Adrenal gland (tissue), 12 donors: Measurements from ENCODE around the gene UST. TPM values are rescaled to one million over a fixed set of nuclear protein-coding genes. Genes with fewer than 3 reads are reported as not detected.
A peak's percentile ranks its signal among the peaks of the same experiment; 100 is the strongest.

Experiments
- DNase-seq, 7 donors: peaks; one replicate each; pipeline ENCODE4 v3.0.0-alpha.2; 2019 to 2020
- H3K27ac ChIP-seq, 5 donors: fragments of 200-600 bp; sonication (generic) in 4 of 5; 1 replicate in 3 of 5; 2 replicates in 2 of 5; pipeline versions ENCODE4 v1.5.1 to v1.8.0; 2016 to 2020; ENCODE audit warnings: mild to moderate bottlenecking in 1 of 5
- H3K27me3 ChIP-seq: fragments of 200-600 bp; 2 replicates; pipeline ENCODE4 v1.8.0; 2021
- H3K36me3 ChIP-seq, 2 donors: fragments of 200-600 bp; replicated peaks in 1 of 2; 1 replicate in 1 of 2; 2 replicates in 1 of 2; pipeline versions ENCODE4 v1.5.1 to v1.8.0; 2018 to 2022
- H3K4me1 ChIP-seq, 2 donors: fragments of 200-600 bp; replicated peaks in 1 of 2; 1 replicate in 1 of 2; 2 replicates in 1 of 2; pipeline versions ENCODE4 v1.5.1 to v1.8.0; 2018 to 2021
- H3K4me3 ChIP-seq, 4 donors: fragments of 200-600 bp; sonication (generic) in 3 of 4; one replicate each; pipeline ENCODE4 v1.5.1; 2016 to 2018
- H3K9me3 ChIP-seq, 3 donors: fragments of 200-600 bp; sonication (generic) in 1 of 3; replicated peaks in 1 of 3; 1 replicate in 2 of 3; 2 replicates in 1 of 3; pipeline versions ENCODE4 v1.5.1 to v1.8.0; 2016 to 2021
- POLR2A ChIP-seq, 2 donors: fragments of 450-650 bp; IDR thresholded peaks; one replicate each; pipeline ENCODE4 v1.6.1; 2017; ENCODE audit warnings: antibody characterized with exemption in 2 of 2, mild to moderate bottlenecking in 2 of 2, moderate library complexity in 1 of 2
- WGBS, 4 donors: extraction: QIAGEN DNeasy Blood & Tissue Kit in 2 of 4; methylation state at CpG; one replicate each; pipeline versions ENCODE4 v1.1.5 to v1.1.7; 2013 to 2017; 5-methylcytosine and 5-hydroxymethylcytosine counted together
- intact Hi-C, 2 donors: fragments of 100-400 bp; cut with DNase I; formaldehyde crosslinking; loops; one replicate each; pipeline versions ENCODE4 v1.14.1 to v1.15.0; 2022 to 2023
- polyA plus RNA-seq, 3 donors: library from polyadenylated mRNA; stranded (reverse); fragments of 200-250 nt in 2 of 3; fragments of 350-450 nt in 1 of 3; fragmentation: Illumina TruSeq in 1 of 3; extraction: RNeasy Lipid Tissue Mini Kit (QIAGEN cat#74804) in 1 of 3; gene quantifications; one replicate each; pipeline ENCODE4 v1.2.3, GENCODE V29; 2013 to 2014
- total RNA-seq, 9 donors: library from RNA; depleted of rRNA in 4 of 9; stranded (reverse); fragments of >200 nt in 4 of 9; fragments of 120-200 nt in 1 of 9; fragmentation: NEBNext Ultra II Directional in 1 of 9; extraction: Animal tissue kit (Norgen Biotek cat#: 25700) in 1 of 9; gene quantifications; one replicate each; pipeline versions ENCODE4 v1.1.0 to v1.2.4, GENCODE V29; 2013 to 2023
- TF ChIP-seq, protein P1 (sequence below), 6 experiments: fragments of 450-650 bp in 4 of 6; fragments of 200-600 bp in 2 of 6; sonication (generic) in 1 of 6; IDR thresholded peaks; 1 replicate in 5 of 6; 2 replicates in 1 of 6; pipeline versions ENCODE4 v1.5.1 to v1.8.0; 2016 to 2021; ENCODE audit warnings: antibody characterized with exemption in 6 of 6, mild to moderate bottlenecking in 2 of 6, moderate library complexity in 1 of 6
- donor health status: healthy with polysubstance abuse.
- donor health status: Bipolar disorder and iron deficiency.
- donor health status: DM: yes; HTN: yes; CAD: no.
- donor health status: DM: no; HTN: no; CAD: no.
- donor health status: DM: no; HTN: no; CAD: no.
- donor health status: DM: yes; HTN: yes; CAD: no.

The UST gene
- total and polyA plus RNA-seq, 12 donors, result 5.9 to 37.4 (median 18.3) TPM

DNA sequence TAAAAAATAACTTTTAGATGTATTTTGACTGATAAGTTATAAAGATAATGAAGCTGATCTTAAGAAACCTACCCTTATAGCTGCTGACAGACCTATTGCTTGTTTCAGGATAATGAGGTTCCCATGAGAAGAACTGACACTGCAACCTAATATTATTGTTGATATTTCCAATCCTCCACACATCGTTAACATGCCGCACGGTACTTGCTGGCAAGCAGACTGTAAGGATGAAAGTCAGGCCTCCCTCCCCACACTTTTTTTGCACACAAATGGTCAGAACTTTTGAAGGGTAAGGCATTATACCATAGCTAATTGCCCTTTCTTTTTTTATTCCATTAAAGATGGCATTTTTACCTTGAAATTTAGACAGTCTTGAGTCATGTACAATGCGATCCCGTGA, 210.9 kb downstream of the UST start:
- no peaks in the 10 kb centered on the region for H3K36me3 ChIP-seq
- no peak for DNase-seq
- peaks cover 0 to 5% of the 10 kb centered on the region in 2 donors for H3K4me1 ChIP-seq
- TF ChIP-seq, protein P1, sequence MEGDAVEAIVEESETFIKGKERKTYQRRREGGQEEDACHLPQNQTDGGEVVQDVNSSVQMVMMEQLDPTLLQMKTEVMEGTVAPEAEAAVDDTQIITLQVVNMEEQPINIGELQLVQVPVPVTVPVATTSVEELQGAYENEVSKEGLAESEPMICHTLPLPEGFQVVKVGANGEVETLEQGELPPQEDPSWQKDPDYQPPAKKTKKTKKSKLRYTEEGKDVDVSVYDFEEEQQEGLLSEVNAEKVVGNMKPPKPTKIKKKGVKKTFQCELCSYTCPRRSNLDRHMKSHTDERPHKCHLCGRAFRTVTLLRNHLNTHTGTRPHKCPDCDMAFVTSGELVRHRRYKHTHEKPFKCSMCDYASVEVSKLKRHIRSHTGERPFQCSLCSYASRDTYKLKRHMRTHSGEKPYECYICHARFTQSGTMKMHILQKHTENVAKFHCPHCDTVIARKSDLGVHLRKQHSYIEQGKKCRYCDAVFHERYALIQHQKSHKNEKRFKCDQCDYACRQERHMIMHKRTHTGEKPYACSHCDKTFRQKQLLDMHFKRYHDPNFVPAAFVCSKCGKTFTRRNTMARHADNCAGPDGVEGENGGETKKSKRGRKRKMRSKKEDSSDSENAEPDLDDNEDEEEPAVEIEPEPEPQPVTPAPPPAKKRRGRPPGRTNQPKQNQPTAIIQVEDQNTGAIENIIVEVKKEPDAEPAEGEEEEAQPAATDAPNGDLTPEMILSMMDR (IDR thresholded peaks at IDR 0.05), result no peak
- no peak for TF ChIP-seq POLR2A (IDR thresholded peaks at IDR 0.05)
- 70 to 78% (median 72%) methylated on average over 5 of the region's 5 CpGs for WGBS, 4 donors
- intact Hi-C loops, result loop anchor here in 1 of 2 donors (10.0 kb wide), 2 partner anchors 213 to 383 kb away; partner anchors contain the start of gene UST
- H3K9me3 ChIP-seq, result no peaks in the 10 kb centered on the region
- H3K27me3 ChIP-seq, result no peaks in the 10 kb centered on the region
- H3K27ac ChIP-seq, result no peak overlapping the region
- no peak overlapping the region for H3K4me3 ChIP-seq

DNA sequence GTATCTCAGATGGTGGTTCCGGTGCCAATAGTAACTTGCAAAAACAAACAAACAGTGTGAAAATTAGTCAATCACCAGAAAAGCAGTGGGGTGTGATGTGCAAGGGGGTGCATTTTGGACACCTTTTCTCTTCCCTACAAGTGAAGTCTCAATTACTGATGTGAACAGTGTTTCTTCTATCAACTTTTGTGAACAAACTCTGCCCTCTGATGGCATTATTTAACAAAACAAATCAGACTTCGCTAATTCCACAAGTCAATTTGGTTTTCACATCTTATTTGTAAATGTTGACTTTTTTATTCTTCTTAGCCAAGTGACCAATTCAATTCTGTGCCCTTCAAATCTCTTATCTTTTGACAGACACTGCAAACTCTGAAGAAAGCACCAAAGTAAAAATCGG, 212.2 kb downstream of the UST start:
- TF ChIP-seq, protein P1 (IDR thresholded peaks at IDR 0.05), result no peak
- TF ChIP-seq POLR2A (IDR thresholded peaks at IDR 0.05), result no peak

DNA sequence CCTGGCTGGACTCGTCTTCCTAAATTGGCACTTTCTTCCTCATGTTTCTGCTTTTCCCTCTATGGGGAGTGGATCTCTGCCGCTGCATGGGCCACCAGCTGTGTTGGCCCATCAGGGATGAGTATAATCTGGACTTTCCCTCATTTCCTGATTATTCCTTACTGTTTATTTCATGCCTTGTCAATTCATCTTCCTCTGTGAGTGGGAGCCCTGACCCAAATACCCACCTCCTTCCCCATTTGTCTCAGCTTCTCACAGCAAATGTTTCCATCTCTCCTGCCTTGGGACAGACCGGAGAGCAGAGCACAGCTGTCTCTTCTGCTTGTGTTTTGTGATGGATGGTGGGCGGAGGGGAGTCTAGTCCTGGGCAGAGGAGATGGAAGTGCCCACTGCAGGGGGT, 212.7 kb downstream of the UST start:
- Histone ChIP-seq H3K36me3 (no peaks in the 10 kb centered on the region), H3K27me3 (no peaks in the 10 kb centered on the region), H3K27ac (no peak overlapping the region), H3K9me3 (no peaks in the 10 kb centered on the region), H3K4me3 (no peak overlapping the region), H3K4me1 (peaks cover 0 to 5% of the 10 kb centered on the region in 2 donors)
- TF ChIP-seq, protein P1 (IDR thresholded peaks at IDR 0.05), result no peak
- TF ChIP-seq POLR2A (IDR thresholded peaks at IDR 0.05), result no peak
- intact Hi-C loops, result loop anchor here in 1 of 2 donors (10.0 kb wide), 2 partner anchors 215 to 385 kb away; partner anchors contain the start of gene UST
- no peak for DNase-seq
- WGBS, 4 donors, result 88 to 99% (median 92%) methylated on average over 4 of the region's 4 CpGs

More for the DNA sequence above, 212.2 kb downstream of the UST start:
- no peak for DNase-seq
- 64 to 69% (median 68%) methylated on average over 3 of the region's 3 CpGs for WGBS, 4 donors
- H3K4me1 ChIP-seq, result peaks cover 0 to 5% of the 10 kb centered on the region in 2 donors
- no peaks in the 10 kb centered on the region for H3K27me3 ChIP-seq
- H3K9me3 ChIP-seq, result no peaks in the 10 kb centered on the region
- H3K4me3 ChIP-seq, result no peak overlapping the region
- no peak overlapping the region for H3K27ac ChIP-seq
- H3K36me3 ChIP-seq, result no peaks in the 10 kb centered on the region
- intact Hi-C loops, result loop anchor here in 1 of 2 donors (10.0 kb wide), 2 partner anchors 214 to 384 kb away; partner anchors contain the start of gene UST

DNA sequence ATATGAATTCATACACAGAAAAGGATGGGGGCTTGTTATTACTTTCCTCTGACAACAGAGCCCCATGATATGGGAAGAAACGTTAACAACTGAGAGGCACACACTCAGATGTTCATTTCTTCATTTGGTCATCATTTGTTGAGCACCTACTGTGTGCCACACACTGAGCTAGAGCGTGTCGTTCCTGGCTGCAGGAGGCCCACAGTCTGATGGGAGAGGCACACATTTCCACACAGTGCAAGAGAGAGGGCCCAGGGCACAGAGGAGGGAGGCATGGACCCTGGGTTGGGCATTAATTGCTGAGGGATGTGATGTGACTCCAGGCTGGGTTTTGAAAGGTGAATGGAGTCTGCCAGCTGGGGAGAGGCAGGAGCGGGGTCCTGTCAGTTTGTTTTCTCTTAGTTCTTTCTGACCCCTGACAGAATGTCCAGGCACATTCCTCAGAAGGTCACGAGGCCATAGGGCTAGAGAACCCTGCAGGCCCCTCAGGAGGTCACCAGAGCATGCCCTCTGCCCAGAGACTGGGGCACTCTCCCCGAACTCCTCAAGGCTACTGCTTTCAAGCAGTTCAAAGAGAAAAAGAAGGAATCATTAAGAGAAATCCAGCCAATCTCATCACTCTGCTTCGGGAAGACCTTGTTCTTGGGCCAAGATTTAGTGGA, 216.2 kb downstream of the UST start:
- Histone ChIP-seq H3K27me3 (no peaks in the 10 kb centered on the region), H3K9me3 (no peaks in the 10 kb centered on the region), H3K36me3 (no peaks in the 10 kb centered on the region), H3K4me1 (peaks cover 0 to 7% of the 10 kb centered on the region in 2 donors), H3K27ac (peak overlapping the region in 1 of 5 donors; percentile 71), H3K4me3 (no peak overlapping the region)
- WGBS, 4 donors, result 61 to 70% (median 67%) methylated on average over 7 of the region's 7 CpGs
- DNase-seq, result no peak
- no peak for TF ChIP-seq POLR2A (IDR thresholded peaks at IDR 0.05)
- TF ChIP-seq, protein P1 (IDR thresholded peaks at IDR 0.05), result no peak
- intact Hi-C loops, result no loop called here
